ENCODE measurements around the gene GNG12.
A peak's percentile ranks its signal among the peaks of the same experiment; 100 is the strongest.

GNG12 gene

GRCh38 chr1:67695963-67696362, 137.3 kb downstream of the GNG12 start:
- no peak for DNase-seq

GRCh38 chr1:67691712-67692111, 141.6 kb downstream of the GNG12 start:
- DNase-seq: no peak

- no peak for DNase-seq
Observed at GRCh38 chr1:67690411-67690810, 142.9 kb downstream of the GNG12 start.

GRCh38 chr1:67690018-67690363, 143.3 kb downstream of the GNG12 start:
- DNase-seq: no peak

- DNase-seq: no peak
Observed at GRCh38 chr1:67689267-67690017, 143.8 kb downstream of the GNG12 start.

- DNase-seq: no peak
Observed at GRCh38 chr1:67688526-67689219, 144.6 kb downstream of the GNG12 start.

- DNase-seq: no peak
Observed at GRCh38 chr1:67687649-67688048, 145.6 kb downstream of the GNG12 start.

- DNase-seq: no peak
Observed at GRCh38 chr1:67687198-67687545, 146.1 kb downstream of the GNG12 start.

GRCh38 chr1:67686267-67687197, 146.7 kb downstream of the GNG12 start:
- peak; percentile 88 for DNase-seq

GRCh38 chr1:67685558-67686266, 147.6 kb downstream of the GNG12 start:
- DNase-seq: no peak

- peak; percentile 99 for DNase-seq
Observed at GRCh38 chr1:67685067-67685557, 148.2 kb downstream of the GNG12 start, which contains the start of gene GADD45A. Gene GADD45A, plus strand, starts transcription at chr1:67685201. Its CDS starts 294 bp downstream, at chr1:67685495.

GRCh38 chr1:67684526-67685066, 148.7 kb downstream of the GNG12 start:
- no peak for DNase-seq

GRCh38 chr1:67683766-67684525, 149.3 kb downstream of the GNG12 start:
- DNase-seq: no peak

- DNase-seq: no peak
Observed at GRCh38 chr1:67683316-67683715, 150.0 kb downstream of the GNG12 start.

- DNase-seq: no peak
Observed at GRCh38 chr1:67682659-67683197, 150.5 kb downstream of the GNG12 start.

GRCh38 chr1:67680486-67680885, 152.8 kb downstream of the GNG12 start:
- no peak for DNase-seq

GRCh38 chr1:67679691-67680090, 153.6 kb downstream of the GNG12 start:
- no peak for DNase-seq

GRCh38 chr1:67677930-67678329, 155.3 kb downstream of the GNG12 start:
- no peak for DNase-seq

GRCh38 chr1:67677408-67677807, 155.9 kb downstream of the GNG12 start:
- DNase-seq: no peak

GRCh38 chr1:67676946-67677345, 156.3 kb downstream of the GNG12 start:
- DNase-seq: no peak

GRCh38 chr1:67676287-67676686, 157.0 kb downstream of the GNG12 start:
- no peak for DNase-seq

Data from NCI-H510A (cell line).